Measurements from ENCODE around the gene TALDO1.

DNA sequence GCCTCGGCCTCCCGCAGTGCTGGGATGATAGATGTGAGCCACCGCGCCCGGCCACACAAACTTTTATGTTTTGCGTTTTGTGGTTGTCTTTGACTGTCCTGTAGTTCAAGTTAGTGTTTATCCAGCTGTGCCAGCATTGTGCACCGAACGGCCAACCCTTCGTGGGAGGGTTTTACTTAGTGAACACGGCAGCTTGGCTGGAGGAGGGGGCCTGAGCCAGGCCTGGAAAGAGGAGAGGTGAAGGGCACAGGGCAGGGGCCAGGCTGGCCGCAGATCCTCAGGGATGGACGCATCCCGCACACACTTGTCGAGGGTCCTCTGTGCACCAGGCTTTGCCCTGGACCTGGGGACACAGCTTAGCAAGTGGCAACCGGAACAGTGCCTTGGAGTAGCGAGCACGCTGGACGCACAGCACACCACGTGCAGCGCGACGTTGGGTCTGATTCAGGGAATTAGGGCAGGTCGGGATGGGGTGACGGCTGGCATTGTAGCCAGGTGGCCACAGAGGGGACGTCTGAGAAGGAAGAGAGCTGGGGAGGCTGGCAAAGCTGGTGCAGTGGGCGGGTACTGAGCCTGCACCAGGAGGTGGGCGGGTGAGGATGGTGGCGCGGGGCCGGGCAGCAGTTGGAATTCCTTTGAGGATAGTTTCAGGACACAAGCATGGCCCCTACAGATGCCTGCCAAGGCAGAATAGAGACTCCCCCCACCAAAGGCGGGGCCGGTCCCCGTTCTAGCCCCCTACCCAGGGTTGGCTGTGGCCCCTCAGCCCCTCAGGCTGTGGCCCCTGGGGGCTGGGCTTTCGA, 27.8 kb upstream of the TALDO1 start:
- TF ChIP-seq EZH2 (IDR thresholded peaks at IDR 0.05; ENCODE audit: low read length, missing control alignments) (no peak), CTCF (conservative IDR thresholded peaks at IDR 0.05 in 1 of 2, IDR thresholded peaks at IDR 0.05 in 1 of 2; ENCODE audit: low read depth in 1 of 2, low read length in 2 of 2) (no peak)
